Nucleus accumbens (tissue), 56 donors: ENCODE results near the gene RBMS1.
"Not testable (repeated sequence)": the region's sequence is repeated elsewhere in the genome, so short reads cannot be mapped to it uniquely, and the experiment has no call there.

ENCODE experiments used
- DNase-seq, 56 donors: peaks; one replicate each; lab custom pipeline; 2025; lab: John Stamatoyannopoulos, UW

The RBMS1 gene

DNA sequence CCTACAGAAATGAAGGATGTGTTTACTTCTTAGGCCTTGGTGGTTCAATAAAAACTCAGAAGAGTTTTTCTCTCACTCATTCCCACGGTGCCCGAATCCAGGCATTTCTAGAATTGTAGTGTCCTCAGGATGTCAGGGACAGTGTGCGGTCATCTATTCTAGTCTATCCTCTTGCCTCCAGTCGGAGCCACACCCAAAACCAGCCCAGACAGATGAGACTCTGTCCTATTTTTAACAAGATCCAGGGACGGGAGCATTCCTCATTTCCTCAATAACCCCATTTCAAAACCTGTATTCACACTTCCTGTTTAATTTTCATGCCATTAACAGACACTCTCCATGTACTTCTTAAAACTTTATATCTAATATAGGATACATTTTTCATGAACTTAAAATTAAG is 11.6 kb upstream of the RBMS1 start:
- no peak for DNase-seq

DNA sequence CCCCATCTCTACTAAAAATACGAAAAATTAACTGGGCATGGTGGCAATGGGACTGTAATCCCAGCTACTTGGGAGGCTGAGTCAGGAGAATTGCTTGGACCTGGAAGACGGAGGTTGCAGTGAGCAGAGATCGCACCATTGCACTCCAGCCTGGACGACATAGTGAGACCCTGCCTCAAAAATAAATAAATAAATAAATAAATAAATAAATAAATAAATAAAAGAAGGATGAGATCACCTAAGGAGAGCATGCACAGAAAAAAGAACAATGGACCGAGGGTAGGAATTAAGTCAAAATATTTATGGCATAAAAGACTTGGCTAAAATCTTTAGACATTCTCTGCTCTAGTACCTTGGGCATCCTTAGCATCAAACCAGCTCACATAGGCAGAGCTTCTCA is 8.9 kb upstream of the RBMS1 start:
- no peak for DNase-seq

DNA sequence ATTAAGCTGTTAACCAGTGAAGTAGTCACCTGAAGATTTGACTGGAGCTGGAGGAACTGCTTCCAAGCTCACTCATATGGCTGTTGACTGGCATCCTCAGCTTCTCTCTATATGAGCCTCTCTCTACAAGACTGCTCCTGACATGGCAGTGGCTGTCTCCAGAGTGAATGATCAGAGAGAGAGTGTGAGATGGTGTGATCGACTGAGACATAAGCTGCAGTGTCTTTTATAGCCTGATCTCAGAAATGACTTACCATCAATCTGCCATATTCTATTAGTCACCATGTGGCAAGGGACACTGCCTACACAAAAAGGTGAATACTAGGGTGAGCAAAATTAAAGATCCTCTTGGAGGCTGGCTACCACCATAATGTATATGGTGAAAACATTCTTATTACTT is 7.8 kb upstream of the RBMS1 start:
- DNase-seq, result no peak

DNA sequence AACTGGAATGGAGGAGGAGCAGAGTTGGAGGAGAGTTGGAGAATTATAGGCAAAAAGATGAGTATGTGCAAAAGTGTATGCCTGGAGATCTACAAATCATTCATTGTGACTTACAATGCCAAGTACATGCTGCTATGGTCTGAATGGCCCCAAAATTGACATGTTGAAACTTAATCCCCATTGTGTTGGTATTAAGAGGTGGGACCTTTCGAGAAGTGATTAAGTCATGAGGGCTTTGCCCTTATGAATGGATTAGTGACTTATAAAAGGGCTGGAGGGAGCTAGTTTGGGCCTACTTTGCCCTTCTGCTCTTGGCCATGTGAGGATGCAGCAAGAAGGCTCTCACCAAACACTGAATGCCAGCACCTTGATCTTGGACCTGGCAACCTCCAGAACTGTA is 6.3 kb upstream of the RBMS1 start:
- DNase-seq, result no peak

DNA sequence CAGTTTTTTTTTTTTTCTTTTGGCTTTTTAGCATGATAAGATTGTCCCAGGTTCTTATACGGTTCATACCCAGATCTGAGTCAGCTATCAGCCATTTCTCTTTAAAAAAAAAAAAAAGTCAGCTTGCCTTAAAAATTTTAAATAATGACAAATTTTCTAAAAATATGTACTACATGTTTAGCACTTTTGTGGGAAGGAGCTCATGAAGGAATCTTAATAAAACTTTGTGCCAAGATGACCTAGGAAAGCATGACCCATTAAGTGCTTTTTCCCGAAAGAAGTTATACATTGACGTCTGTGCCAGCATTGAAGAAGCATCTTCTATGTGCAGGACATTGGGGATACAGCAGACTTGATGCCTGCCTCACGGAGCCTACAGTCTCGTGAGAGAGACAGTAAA is 4.5 kb upstream of the RBMS1 start:
- DNase-seq, result no peak

DNA sequence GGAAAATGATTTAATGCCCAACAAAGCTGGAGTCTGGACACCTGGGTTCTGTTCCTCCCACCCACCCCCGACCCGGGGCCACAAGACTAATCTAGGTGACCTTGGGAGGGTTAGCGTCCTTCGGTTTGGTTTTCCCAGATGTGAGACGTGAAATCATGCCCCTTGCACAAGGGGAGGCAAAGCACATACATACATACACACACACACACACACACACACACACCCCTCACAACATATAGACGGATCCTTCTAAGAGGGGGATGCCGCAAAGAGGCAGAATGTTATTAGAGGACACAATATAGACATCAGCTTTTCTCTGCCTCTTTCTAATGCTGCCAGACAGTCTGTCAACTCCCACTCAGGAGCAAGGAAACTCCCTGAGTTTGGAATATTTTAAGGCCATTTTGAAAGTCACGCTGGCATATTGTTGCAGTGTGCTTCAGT is 616 bp upstream of the RBMS1 start:
- peak in 1 of 56 donors; percentile 28 for DNase-seq

DNA sequence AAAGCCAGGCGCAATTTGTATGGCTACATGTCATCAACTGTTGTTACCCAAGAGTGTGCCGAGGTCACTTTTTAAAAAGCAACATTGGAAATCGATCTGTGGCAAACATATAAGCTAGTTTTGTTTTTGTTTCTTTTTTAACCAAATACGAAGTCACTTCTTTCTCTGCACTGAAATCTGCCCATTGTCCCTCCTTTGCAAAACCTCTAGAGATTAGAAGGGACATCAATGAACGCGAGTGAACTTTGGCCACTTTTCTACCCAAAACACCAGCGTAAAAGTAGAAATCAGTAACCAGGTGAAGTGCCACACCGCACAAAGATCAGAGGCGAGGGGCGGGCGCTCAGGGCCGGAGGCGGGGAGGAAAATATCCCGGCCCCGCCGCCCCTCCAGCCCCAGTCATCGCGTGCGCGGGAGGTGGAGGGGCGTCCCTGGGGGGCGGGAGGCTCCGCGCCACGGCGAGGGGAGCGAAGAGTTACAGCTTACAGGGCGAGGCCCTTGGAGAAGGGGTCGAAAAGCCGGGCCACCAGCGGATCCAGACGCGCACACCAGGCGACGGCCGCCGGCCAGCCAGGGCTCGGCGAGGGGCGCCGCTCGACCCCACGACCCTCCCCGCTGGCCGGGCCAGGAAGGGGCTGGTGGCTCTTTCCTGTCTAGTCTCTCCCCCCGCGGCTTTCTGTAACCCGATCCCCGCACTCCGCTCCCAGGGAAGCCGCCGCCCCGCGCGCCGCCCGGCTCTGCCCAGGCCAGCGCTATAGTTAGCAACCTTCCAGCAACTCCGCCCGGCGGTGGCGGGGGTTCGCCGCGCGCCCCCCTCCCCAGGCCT is 993 bp downstream of the RBMS1 start:
- peak in 12 of 56 donors; percentile 1 to 65 (median 18) for DNase-seq

DNA sequence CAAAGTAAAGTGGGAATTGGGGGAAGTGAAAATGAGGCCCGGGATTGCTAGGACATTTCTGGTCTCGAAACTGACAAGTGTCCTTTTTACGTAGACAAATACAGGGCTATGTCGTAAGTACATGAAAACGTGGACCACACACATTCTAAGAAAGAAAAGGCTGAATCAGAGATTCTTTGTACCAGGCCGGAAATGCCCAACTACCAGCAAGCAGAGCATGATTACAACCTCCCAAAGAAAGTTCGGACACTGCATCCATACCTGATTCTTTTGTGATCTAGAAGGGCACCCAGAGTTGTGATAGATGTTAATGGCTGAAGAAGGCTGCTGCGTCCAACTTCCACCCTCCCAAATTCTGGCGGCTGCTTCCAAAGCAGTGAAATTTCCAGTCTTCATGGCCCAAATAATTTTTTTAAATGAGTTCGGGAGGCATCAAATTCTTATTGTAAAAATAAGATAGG is 1.7 kb downstream of the RBMS1 start:
- peak in 2 of 56 donors; percentile 18 to 33 for DNase-seq

DNA sequence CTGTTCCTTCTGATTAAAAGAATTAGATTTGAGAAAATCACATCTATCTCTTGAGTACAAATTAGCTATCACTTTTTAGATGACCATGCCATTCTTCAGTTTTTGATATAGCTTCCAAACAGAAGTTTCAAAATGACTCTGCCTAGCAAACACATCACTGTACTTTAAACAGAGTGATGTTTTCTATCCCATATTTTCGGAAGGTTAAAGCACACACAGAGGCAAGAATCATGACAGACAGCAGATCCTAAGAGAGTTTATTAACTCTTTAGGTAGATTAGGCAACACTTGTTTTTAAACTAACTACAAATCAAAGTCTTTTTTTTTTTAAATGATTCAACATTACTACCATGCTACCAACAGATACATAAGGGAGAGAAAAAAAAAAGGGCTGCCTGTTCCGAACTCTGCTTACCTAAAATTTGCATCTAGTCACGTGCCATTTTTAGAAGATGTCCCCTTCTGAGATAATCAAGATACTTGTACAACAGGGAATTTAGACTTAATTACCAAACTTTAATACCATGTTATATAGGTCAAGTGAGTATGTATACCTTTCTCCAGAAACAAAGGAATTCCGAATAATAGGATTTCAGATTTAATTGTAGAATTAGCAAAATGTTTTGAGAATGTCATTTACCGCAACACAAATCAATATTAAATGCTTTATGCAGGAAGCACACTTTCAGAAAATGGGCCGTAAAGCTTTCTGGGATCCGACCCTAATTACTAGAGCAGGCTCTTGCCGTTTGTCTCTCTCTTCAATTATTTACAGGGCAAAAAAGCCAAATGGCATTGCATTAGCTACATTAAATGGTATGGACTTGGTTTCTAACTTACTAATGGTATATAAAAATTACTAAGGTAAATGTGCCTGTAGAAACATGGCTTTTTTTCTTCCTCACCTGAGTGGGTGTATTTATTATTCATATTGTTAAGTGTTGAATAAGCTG is 2.6 kb downstream of the RBMS1 start:
- DNase-seq, result no peak

DNA sequence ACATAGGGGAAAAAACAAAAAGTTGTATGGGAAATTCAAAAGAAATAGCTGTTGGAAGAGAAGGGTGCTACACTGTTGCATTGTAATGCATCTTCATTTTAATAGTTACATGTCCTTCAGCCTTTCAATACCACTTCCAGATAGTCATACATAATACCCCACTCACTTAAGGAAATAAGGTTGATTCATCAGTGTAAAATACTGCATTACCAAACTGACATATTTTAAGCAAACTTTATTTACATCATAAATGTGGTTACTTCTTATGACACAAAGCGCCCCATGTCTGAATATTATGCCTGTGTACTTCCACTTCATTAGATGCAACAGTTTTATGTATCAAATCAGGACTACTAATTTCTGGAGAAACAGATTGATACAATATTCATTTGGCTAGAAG is 4.5 kb downstream of the RBMS1 start:
- no peak for DNase-seq

DNA sequence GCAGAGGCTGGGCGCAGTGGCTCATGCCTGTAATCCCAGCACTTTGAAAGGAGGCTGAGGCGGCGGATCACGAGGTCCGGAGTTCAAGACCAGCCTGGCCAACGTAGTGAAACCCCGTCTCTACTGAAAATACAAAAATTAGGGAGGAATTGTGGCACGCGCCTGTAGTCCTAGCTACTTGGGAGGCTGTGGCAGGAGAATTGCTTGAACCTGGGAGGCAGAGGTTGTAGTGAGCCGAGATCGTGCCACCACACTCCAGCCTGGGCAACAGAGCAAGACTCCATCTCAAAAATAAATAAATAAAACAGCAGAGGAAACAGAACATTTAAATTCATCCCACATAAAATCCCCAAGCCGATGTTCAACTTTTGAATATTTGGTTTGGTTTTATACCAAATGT is 5.3 kb downstream of the RBMS1 start:
- not testable (repeated sequence) for DNase-seq

DNA sequence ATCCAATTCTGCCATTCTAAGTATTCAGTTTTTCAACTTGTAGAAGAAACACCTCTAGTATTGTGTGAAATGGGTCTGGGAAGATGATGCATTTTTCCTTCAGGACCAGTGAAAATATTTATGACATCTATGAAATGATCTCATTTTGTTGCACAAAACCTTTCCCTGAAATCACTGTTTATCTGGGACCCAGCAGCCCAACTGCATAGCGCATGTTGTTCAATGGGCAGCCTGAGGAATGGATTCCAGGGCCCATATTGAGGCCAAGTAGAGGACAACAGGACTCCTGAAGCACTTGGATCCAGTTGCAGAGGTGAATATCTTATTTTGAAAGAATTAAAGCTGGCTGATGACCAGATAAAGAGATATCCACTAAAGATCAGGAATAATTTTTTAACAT is 7.3 kb downstream of the RBMS1 start:
- DNase-seq, result no peak

DNA sequence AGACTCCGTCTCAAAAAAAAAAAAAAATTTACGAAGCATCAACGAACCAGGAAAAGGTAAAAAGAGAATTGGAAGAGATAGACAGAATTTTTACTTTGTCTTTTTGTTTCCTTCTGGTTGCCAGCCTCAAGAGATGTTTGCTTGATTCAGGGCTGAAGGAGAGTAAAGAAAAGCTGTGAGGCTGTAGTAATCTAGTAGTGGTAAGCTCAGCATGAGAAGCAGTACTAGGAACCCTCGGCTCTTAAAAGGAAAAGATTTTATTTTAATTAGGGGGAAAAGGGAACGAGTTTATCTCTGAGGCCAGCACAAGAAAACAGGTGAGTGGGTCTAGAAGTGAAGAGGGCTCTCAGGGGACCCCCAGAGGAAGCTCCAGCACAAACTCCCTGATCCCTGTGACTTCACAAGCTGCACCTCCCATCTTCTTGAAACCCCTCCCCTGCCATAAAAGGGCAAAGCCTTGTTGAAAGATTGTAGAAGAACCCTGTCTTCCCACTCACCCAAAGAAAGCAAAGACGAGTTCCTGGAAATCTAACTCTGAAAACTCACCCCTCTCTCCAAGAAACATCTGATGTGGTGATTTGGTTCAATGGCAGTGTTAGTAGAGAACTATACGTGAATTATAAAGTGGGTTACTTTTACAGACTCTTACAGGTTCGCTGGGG is 8.6 kb downstream of the RBMS1 start:
- DNase-seq, result peak in 4 of 56 donors; percentile 5 to 34 (median 24)

DNA sequence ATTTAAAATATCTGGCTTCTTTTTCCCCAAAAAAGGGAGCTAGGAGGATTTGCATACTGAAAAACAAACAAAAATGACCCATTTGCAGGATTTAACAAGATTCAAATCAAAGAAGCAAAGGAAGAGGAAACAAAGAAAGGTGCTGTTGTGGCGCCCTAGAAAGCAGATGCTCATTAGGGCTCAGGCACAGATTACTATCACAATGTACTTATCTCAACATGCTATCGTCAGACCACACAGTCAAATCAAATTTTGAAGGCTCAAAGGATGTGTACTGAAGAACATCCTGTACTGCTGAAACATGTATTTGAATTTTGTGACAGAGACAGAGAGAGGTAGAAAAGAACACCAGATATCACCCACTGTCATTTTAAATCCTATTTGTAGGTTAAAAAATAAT is 10.9 kb downstream of the RBMS1 start:
- DNase-seq, result no peak

DNA sequence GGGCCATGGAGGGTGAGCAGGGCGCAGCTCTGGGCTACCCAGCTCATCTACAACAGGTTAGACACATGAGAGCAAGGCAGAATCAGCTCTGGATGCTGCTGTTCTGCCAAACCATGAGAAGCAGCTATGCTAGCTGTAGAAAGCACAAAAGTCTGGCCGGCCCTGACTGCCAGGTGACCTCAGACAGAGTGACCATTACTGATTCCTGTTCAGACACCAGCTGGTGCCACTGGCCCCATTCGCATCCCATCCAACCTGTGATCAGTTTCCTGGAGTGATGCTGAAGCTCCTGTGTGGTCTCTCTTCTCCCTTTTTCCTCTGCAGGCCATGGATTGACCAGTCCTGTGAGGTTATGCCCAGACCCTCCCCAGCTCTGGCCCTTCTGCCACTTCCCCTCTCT is 14.3 kb downstream of the RBMS1 start:
- no peak for DNase-seq

DNA sequence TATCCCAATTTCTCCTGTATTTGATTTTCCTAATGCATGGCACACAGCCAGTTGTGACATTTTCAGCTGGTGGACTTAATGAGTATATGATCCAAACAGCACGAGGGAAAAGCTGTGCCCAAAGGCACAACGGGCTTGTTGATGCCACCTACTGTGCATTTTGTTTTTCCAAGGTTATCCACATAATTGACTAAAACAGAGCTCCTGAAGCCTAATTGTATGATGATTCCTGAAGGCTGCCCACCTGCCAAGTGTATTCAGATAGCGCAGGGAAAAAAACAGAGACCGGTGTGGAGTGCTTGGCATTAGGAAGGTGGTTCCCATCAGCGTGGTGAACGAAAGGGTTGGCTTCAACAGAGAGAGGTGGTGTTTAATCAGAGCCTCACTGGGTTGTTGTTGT is 14.9 kb downstream of the RBMS1 start:
- DNase-seq, result no peak

DNA sequence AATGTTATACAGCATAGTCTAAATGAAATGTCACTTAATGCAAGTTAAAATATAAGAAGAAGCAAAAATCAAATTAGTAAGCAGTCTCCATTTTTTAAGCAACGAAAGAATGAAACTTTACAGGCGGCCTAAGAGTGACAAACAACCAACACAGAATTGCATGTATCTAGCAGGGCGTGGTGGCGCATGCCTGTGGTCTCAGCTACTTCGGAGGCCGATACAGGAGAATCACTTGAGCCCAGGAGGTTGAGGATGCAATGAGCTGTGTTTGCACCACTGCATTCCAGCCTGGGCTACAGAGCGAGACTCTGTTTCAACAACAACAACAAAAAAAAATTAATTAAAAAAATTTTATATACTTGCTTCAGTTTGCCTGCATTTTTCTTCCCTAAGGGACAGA is 16.6 kb downstream of the RBMS1 start:
- no peak for DNase-seq

DNA sequence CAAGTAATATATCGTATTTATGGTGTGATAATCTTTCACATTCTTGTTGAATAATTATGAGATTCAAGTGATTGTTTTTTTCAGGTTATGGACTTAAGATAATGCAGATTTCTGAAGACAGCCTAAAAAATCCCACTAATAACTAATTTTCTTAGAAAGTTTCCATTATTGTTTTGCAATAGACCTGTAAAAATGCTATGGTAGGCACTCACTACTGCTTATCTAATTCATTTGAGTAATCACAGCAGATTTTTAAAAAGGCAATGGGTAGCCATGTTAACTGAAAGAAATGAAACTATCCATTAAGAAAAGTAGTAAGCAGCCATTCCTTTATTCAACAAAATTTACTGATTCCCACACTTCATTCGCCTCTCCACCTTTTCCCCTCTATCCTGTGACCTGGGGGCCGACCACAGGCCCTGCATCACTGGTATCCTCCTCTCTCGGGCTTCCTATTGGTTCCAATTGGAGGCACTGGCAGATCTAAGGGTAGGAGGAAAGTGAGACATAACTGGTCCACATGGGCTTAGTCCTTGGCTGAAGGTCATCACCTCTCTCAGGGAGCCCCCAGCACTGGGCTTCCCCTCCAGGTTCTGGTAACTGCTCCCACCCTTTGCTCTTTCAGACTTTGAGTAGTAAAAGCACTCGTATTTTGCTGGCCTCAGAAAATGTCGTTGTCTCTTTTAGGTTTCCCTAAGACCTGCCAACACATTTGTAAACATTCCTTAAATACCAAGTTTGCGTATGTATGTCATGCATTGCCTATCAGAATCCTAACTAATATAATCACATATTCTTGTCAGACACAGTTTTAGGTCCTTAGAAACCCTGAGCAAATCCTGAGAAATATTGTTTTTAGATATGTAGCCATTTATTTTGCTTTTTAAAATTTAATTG is 18.5 kb downstream of the RBMS1 start:
- no peak for DNase-seq

DNA sequence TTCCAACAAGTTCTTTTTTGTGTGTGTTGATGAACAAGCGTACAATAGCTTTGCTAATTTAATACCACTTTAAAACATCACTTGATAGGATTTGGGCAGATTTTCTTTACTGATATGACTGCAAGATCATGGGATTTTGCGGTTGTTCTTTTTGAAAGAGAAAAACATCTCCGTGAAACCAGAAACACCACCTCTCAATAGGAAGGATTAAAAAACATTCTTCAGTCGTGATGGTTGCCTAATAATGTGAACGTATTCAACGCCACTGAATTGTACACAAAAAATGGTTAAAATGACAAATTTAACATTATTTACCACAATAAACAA is 19.3 kb downstream of the RBMS1 start:
- no peak for DNase-seq
